Measurements from ENCODE around the gene WNT7B. TPM values are rescaled to one million over a fixed set of nuclear protein-coding genes. Genes with fewer than 3 reads are reported as not detected.

WNT7B gene
- total RNA-seq, 2 experiments from 2014 or later = not detected

GRCh38 chr22:45999379-45999971, 22.5 kb upstream of the WNT7B start:
- ChIA-PET POLR2A (no interaction called here), CTCF (interaction anchor here (0.6 to 1.7 kb wide), 2 partner anchors 117 to 1254 kb away, joined by 3 to 7 read pairs; no protein-coding TSS in a partner anchor)

DNA sequence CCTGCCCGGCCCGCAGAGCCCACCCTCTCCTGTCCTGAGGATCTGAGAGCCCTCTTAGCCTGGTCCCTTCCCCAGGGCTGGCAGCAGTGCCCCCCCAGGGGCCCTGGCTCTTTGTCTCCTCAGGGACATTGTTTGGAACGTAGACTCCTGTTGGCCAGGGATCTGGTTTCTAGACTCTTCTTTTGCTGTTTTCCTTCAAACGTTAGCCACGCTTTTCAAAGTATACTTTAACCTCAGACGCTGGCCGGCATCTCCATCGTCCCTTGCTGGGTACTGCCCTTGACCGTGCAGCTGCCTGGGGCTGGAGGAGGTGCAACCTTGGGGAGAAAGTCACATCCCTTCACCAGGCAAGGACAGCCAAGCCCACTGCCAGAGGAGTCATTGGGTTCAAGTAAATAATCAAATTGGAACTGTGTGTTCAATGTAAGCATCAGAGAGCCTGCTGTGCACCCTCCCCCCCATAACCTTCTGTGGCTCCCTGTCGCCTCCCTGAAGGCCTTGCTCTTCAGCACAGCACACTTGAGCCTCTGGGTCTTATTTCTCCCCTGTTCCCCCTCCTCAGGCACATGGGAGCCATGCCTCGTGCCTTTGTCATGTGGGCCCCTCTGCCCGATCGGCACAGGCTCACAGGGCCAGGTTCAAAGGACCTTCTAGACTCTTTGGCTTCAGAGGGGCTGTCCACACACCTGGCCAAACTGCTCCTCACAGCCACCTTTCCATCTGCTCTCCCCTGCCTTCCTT, 21.8 kb upstream of the WNT7B start:
- ChIA-PET CTCF (interaction anchor here (1.2 to 5.2 kb wide), 3 partner anchors 8 to 118 kb away, joined by 3 to 51 read pairs (median 7); no protein-coding TSS in a partner anchor), POLR2A (no interaction called here)

GRCh38 chr22:45997777-45998637, 21.0 kb upstream of the WNT7B start:
- POLR2A ChIA-PET = no interaction called here
- CTCF ChIA-PET = interaction anchor here (0.6 to 5.2 kb wide), 4 partner anchors 9 to 155 kb away, joined by 3 to 53 read pairs (median 28); no protein-coding TSS in a partner anchor

DNA sequence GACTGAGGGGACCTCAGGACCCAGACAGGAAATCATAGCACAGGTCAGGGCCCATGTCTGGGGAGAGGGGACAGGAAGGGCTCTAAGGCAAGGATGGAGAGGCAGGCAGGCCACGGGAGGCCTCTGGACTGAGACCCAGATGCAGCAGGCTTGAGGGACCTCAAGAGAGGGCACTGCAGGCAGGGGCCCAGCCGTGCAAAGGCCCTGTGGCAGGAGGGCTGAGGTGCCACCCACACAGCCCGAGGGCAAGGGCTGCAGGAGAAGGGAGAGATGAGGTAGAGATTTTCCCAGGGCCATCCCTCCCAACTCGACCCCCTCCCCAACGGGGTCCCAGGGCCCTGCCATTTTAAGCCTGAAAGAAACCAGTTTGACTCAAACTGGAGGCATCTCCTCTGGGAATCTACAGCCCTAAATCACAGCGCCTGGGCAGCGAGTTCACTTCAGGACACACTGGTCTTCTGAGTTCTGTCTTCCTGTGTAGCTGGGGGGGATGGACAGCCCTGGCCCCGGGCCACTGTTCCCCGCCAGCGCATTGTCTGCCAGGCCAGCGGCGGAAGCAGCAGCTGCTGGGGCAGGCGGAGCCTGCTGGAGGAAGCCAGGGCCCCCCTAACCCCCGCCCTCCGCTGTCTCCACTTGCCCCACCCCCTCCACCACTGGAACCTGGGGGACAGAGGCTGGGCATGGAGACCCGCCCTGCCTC, 20.3 kb upstream of the WNT7B start:
- POLR2A ChIA-PET = no interaction called here
- CTCF ChIA-PET = interaction anchor here (0.6 to 5.2 kb wide), 6 partner anchors 10 to 156 kb away, joined by 3 to 53 read pairs (median 13); no protein-coding TSS in a partner anchor

DNA sequence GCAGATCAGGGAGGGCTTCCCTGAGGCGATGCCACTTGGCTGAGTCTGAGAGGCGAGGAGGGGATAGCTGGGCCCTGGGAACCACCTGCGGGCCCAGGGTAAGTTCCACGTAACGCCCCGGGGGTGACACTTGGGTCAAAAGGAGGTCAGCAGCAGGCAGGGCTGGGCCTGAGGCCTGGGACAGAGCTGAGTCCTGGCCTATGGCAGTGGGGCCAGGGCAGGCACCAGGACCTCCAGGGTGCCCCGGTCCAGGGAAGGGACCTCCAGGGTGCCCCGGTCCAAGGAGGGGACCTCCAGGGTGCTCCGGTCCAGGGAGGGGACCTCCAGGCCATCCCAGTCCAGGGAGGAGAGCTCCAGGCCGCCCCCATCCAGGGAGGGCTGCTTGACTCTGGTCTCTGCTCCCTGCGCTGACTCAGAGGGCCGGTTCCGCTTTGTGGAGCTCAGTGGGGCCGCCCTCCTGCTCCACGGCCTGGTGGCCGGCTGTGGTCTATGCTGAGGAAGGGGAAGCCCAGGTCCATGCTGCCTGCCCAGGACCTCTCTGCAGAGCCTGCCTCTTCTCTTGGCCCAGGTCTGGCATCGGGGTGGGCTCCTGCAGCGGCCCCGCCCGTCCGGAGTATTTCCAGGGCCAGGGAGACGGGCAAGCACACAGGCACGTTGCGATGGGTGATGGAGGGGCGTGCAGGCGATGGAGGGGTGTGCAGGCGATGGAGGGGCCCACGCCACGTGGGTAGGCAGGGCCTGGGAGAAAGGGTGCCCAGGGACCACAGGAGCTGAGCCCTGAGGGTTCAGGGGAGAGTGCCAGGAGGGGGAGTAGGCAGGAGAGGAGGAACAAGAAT, 19.5 kb upstream of the WNT7B start:
- ChIA-PET CTCF (interaction anchor here (0.7 to 5.2 kb wide), 8 partner anchors 10 to 310 kb away, joined by 3 to 53 read pairs (median 4); no protein-coding TSS in a partner anchor), POLR2A (no interaction called here)

GRCh38 chr22:45995405-45996101, 18.6 kb upstream of the WNT7B start:
- ChIA-PET POLR2A (no interaction called here), CTCF (interaction anchor here (0.9 to 5.2 kb wide), 13 partner anchors 7 to 350 kb away, joined by 3 to 53 read pairs (median 5); no protein-coding TSS in a partner anchor)

DNA sequence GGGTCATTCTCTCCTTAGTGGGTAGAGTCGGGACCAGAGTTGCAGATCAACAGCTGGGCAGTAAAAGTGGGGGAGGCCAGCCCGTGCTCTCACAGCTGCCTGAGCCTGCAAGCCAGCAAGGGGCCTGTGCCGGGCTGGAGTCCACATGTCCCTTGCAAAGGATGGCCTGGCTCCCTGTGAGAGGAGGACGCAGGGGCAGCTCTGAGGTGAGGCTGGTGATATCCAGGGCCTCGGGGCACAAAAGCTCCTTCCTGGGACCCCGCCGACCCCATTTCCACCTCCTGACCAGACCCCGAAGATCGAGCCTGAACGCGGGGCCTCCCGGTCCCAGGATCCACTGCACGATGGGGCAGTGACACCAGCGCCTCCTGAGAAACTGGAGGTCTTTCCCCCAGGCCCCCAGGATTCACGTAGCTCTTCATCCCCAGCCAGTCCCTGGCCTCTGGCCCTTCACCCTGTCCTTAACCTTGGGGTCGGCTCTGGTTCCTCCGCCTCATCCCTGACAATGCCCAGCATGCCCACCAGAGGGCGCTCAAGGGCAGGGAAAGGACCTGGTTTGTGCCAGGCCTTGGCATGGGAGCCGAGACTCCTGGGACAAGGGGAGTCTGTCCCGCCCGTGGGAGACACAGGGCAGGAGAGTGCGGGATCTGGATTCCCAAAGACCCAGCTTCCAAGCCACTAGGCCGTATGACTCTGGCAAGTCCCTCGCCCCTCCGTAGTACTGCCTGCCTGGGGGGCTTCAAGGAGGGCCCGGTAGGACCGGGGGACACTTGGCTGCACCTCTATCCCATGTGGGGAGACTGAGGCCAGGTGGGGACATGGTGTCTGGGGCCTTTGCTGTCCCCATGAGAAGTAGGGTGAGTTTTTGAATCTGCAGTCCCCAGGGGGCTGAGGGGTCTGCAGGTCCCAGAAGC, 17.8 kb upstream of the WNT7B start:
- POLR2A ChIA-PET = no interaction called here
- CTCF ChIA-PET = interaction anchor here (0.7 to 5.2 kb wide), 20 partner anchors 8 to 561 kb away, joined by 3 to 53 read pairs (median 4); partner anchors contain the start of gene TRMU

- ChIA-PET POLR2A (no interaction called here), CTCF (interaction anchor here (0.7 to 5.2 kb wide), 11 partner anchors 9 to 348 kb away, joined by 3 to 53 read pairs (median 5); partner anchors contain the start of gene TRMU)
These were observed 16.9 kb upstream of the WNT7B start for GRCh38 chr22:45993841-45994240.

DNA sequence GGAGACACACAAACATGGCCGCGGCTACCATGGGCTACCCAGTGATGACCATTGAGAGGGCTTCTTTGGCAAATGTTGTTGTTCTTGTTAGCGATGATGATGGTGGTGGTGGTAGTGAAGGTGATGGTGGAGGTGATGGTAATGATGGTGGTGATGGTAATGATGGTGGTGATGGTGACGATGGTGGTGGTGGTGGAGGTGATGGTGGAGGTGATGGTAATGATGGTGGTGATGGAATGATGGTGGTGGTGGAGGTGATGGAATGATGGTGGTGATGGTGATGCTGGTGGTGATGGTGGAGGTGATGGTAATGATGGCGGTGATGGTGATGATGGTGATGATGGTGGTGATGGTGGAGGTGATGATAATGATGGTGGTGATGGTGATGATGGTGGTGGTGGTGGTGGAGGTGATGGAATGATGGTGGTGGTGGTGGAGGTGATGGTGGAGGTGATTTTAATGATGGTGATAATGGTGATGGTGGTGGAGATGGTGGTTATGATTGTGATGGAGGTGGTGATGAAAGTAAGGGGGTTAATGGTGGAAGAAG, 16.3 kb upstream of the WNT7B start:
- ChIA-PET CTCF (interaction anchor here (1.3 kb wide), 1 partner anchor 61 kb away, joined by 3 read pairs; no protein-coding TSS in a partner anchor), POLR2A (no interaction called here)

DNA sequence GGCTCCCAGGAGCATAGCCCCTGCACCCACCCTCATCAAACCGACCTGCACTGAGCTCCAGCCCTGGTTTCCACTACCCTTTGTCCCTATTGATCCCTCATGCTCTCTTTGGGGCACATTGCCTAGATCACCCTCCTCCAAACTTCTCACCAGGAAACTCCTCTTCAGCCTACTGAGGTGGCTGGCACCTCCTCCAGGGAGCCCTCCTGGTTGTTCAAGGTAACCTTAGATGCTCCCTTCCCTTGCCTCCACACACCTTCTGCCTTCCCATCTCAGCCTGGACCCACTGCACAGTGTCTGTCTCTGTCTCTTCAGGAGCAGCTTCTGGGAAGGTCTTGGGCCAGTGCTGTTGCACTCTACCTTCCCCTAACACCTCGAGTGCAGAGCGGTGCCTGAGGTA, 15.8 kb upstream of the WNT7B start:
- ChIA-PET POLR2A (no interaction called here), CTCF (interaction anchor here (1.3 kb wide), 1 partner anchor 61 kb away, joined by 3 read pairs; no protein-coding TSS in a partner anchor)

DNA sequence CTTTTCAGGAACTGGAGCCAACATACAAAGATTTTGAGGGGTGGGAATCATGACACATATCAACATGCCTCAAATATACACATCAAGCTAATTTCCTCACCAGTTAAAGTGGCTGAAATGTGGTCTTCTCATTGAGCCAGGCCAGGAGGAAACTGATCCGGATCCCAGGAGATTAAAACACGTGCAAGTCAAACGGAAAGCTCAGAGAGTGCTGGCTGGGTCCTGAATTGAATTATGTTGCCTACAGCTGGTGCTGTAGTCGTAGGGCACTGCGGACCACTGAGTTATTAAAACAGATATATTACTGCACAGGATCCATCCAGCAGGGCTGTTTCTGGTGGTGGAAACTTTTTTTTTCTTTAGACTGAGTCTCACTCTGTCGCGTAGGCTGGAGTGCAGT, 14.1 kb upstream of the WNT7B start:
- CTCF ChIA-PET = interaction anchor here (1.3 to 1.7 kb wide), 2 partner anchors 15 to 126 kb away, joined by 4 to 9 read pairs; no protein-coding TSS in a partner anchor
- POLR2A ChIA-PET = no interaction called here

- CTCF ChIA-PET = interaction anchor here (2.1 kb wide), 1 partner anchor 19 kb away, joined by 6 read pairs; no protein-coding TSS in a partner anchor
- POLR2A ChIA-PET = no interaction called here
These were observed 10.3 kb upstream of the WNT7B start for GRCh38 chr22:45987136-45987861.

DNA sequence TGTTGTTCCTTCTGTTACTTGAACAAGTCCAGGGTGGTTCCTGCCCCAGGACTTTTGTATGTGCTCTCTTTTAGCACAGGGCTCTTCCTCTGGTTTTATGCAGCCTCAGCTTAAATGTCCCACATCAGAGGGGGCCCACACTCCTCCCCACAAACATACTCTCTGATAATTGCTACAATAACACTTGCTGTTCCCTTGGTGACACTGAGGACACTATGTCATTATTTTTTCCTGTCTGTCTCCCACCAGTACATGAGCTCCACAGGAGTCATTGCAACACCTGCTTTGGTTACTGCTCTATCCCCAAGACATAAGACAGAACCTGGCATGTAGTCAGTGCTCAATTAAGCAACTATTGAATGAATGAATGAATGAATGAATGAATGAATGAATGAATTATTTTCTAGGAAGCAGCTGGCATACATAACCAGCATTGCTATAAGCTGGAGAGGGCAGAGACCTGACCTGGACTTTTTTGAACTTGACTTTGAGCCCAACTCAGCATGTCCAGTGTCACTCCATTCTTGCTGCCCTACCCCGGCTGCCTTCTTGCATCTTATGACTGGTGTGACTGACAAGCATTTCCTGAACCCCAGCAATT, 7.5 kb upstream of the WNT7B start:
- ChIA-PET CTCF (interaction anchor here (1.0 kb wide), 1 partner anchor 11 kb away, joined by 3 read pairs; no protein-coding TSS in a partner anchor), POLR2A (no interaction called here)

DNA sequence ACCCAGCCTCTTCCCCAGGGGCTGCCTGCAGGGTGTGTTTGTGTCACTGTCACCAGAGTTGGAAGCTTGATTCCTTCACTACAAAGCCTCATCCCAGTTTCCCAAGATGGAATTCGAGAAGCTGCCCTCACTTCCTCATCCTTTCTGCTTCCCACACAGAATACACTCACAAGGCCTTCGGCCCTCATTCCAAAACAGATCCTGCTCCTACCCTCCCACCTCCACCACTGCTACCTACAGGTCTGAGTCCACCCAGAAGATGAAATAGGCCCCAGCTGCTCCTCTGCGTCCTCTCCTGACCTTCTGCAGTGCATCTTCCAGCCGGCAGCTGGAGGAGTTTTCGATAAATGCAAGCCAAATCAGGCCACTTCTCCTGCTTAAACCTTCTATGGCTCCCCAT, 6.8 kb upstream of the WNT7B start:
- CTCF ChIA-PET = no interaction called here
- POLR2A ChIA-PET = no interaction called here

- ChIA-PET CTCF (interaction anchor here (0.6 to 0.7 kb wide), 2 partner anchors 9 to 566 kb away, joined by 3 read pairs; no protein-coding TSS in a partner anchor), POLR2A (no interaction called here)
These were observed 3.8 kb upstream of the WNT7B start for GRCh38 chr22:45980761-45981160.
